Aorta (tissue), 5 donors: ENCODE results near the gene VAMP4. TPM values are rescaled to one million over a fixed set of nuclear protein-coding genes. Genes with fewer than 3 reads are reported as not detected.

Source experiments
- ATAC-seq: fragments of 200-7000 bp; cut with Tn5 transposase; one replicate; pipeline ENCODE4 v1.9.1; 2022; ENCODE audit warnings: moderate library complexity; ENCODE audit not compliant: low FRiP score
- DNase-seq, 2 donors: peaks; one replicate each; pipeline ENCODE4 v3.0.0-alpha.2; 2020
- H3K27ac ChIP-seq, 2 donors: one replicate each; pipeline ENCODE4 v1.5.1; 2013; ENCODE audit warnings: low read length in 2 of 2, mild to moderate bottlenecking in 2 of 2, moderate library complexity in 2 of 2, control low read depth in 1 of 2, inconsistent platforms in 1 of 2, low read depth in 1 of 2
- H3K27me3 ChIP-seq, 2 donors: one replicate each; pipeline ENCODE4 v1.6.1; 2013; ENCODE audit warnings: control low read depth in 1 of 2, low read length in 1 of 2, mild to moderate bottlenecking in 1 of 2, moderate library complexity in 1 of 2; ENCODE audit not compliant: insufficient read depth in 2 of 2, control insufficient read depth in 1 of 2
- H3K36me3 ChIP-seq, 2 donors: one replicate each; pipeline ENCODE4 v1.6.1; 2013; ENCODE audit warnings: control low read depth in 1 of 2, low read length in 1 of 2, mild to moderate bottlenecking in 1 of 2; ENCODE audit not compliant: insufficient read depth in 2 of 2, control insufficient read depth in 1 of 2
- H3K4me1 ChIP-seq, 2 donors: one replicate each; pipeline ENCODE4 v1.6.1; 2013; ENCODE audit warnings: low read length in 2 of 2, control low read depth in 1 of 2, mild to moderate bottlenecking in 1 of 2, moderate library complexity in 1 of 2; ENCODE audit not compliant: insufficient read depth in 2 of 2, control insufficient read depth in 1 of 2
- H3K4me3 ChIP-seq, 2 donors: one replicate each; pipeline ENCODE4 v1.5.1; 2013; ENCODE audit warnings: low read length in 2 of 2, control low read depth in 1 of 2, mild to moderate bottlenecking in 1 of 2
- H3K9me3 ChIP-seq: one replicate; pipeline ENCODE4 v1.6.1; 2013; ENCODE audit warnings: mild to moderate bottlenecking, low read length; ENCODE audit not compliant: control insufficient read depth
- WGBS, 2 donors: extraction: QIAGEN DNeasy Blood & Tissue Kit; methylation state at CpG; one replicate each; pipeline ENCODE4 v1.1.7; 2013; 5-methylcytosine and 5-hydroxymethylcytosine counted together
- intact Hi-C, 2 donors: fragments of 100-400 bp; cut with DNase I; formaldehyde crosslinking; loops; one replicate each; pipeline versions ENCODE4 v1.14.2 to v1.15.0; 2022
- polyA plus RNA-seq, 2 donors: library from polyadenylated mRNA; stranded (reverse); fragments of 200-250 nt; gene quantifications; one replicate each; pipeline ENCODE4 v1.2.3, GENCODE V29; 2013
- total RNA-seq, 2 donors: library from RNA; stranded (reverse); fragmentation: NEBNext Ultra II Directional; extraction: Animal tissue kit (Norgen Biotek cat#: 25700); gene quantifications; one replicate each; pipeline ENCODE4 v1.2.1, GENCODE V29; 2021
- donor health status: healthy with polysubstance abuse.
- donor health status: Bipolar disorder and iron deficiency.
- donor health status: DM: no; HTN: no; CAD: no.
- donor health status: DM: no; HTN: no; CAD: no.
- donor health status: DM: yes; HTN: yes; CAD: no.

The VAMP4 gene
- total and polyA plus RNA-seq, 4 donors, result 22.4 to 28.7 (median 25.5) TPM

DNA sequence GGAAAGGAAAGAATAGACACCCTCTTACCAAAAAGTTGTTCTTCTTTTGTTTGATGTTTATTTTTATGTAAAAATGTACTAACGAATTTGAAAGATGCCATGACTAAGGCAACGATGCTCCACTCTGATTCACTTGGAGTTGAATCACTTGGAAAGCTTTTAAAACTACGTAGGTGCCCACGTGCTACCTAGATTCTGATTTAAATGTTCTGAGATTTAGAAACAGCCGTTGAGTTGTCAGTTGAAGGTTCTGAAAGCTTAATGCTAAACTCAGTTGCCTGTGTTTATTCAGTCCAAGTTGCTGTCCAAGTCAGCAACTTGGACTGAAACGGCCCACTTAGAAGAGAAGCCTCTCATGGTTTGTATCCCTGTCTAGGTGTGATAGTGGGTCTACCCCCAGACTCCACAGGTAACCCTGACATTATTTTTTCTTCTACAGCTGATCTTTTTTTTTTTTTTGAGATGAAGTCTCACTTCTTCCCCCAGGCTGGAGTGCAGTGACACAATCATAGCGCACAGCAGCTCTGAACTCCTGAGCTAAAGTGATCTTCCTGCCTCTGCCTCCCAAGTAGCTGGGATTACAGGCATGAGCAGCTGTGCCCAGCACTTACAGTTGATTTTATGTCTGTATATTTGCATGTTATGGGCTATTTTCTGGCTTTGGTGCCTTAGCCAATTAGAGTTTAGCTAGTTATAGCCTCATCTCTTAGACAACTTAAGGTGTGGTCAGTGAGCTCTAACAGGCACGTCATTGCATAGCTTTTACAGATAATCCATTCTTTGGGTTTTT lies 1.4 kb upstream of the VAMP4 start:
- H3K4me1 ChIP-seq, result peaks cover 0 to 7% of the 10 kb centered on the region in 2 donors
- intact Hi-C loops, result loop anchor here in 1 of 2 donors (2.0 kb wide), 1 partner anchor 38 kb away; the partner anchor contains the start of gene METTL13
- peak overlapping the region; percentile 71 to 93 for H3K4me3 ChIP-seq
- no peaks in the 10 kb centered on the region for H3K9me3 ChIP-seq
- H3K27me3 ChIP-seq, result no peaks in the 10 kb centered on the region
- 15 to 18% methylated on average over 8 of the region's 8 CpGs for WGBS, 2 donors
- H3K36me3 ChIP-seq, result no peaks in the 10 kb centered on the region
- DNase-seq (no peak), ATAC-seq (peak; percentile 50)
- H3K27ac ChIP-seq, result peak overlapping the region; percentile 96 to 97

DNA sequence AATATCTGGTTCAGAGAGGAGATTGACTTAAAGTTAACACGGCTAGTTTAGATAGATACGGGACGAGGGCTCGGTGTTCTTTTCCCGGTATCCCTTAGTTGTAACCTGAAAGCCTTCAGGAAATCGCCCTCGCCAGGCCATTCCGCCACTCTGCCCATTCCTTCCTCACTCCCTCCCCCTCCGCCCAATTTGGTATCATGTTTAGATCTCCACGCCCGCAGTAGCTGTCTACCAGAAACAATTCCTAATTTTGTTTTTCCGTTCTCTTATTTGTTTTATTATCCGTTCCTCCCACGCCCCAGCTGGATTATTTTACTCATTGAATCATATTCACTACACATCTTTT lies 685 bp upstream of the VAMP4 start:
- H3K4me3 ChIP-seq, result peak overlapping the region; percentile 71 to 93
- ATAC-seq, result peak; percentile 81
- H3K27ac ChIP-seq, result peak overlapping the region; percentile 65 to 94
- intact Hi-C loops, result loop anchor here in 1 of 2 donors (2.0 kb wide), 1 partner anchor 38 kb away; the partner anchor contains the start of gene METTL13
- WGBS, 2 donors, result 0% methylated on average over 14 of the region's 14 CpGs
- peaks cover 0 to 7% of the 10 kb centered on the region in 2 donors for H3K4me1 ChIP-seq
- no peaks in the 10 kb centered on the region for H3K36me3 ChIP-seq
- no peaks in the 10 kb centered on the region for H3K27me3 ChIP-seq
- no peaks in the 10 kb centered on the region for H3K9me3 ChIP-seq
- DNase-seq, result peak; percentile 68 to 81

DNA sequence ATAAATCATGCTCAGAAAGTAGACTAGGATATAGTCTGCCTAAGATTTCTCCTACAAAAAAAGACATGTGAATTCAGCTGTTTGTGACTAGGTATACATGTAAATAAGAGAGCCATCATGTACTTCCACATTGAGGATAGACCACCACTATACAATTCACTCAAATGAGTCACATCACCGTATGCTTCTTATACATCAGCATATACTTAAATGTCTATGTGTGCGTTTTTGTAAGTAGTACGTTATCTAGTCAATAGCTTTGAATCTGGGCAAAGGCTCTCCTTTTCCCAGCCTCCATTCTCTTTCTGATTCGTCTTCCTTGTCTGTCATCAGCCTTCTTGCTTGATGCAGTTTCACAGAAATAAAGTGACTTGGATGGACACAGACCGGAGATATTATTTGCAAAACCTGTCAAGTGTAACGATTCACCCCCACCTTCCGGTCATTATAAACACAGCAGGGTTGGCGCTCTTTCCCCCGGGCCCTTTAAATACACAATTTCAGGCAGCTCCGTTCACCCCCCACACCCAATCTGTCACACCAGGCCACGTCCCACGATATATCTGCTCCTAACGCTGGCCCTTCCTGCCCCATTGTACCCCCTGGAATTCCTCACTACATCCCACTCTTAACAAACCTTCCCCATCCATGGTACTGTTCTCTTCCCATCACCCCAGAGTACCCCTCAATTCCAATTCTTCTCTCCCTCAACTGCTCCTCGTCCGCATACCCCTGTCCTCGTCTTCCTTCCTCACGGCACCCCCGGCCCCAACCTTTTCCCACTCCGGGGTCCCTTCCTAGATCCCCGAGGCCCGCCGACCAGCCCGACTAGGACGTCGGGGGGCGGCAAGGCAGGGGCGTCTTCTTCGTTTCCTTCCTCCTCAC lies 636 bp downstream of the VAMP4 start:
- Histone ChIP-seq H3K9me3 (no peaks in the 10 kb centered on the region), H3K4me1 (peaks cover 0 to 7% of the 10 kb centered on the region in 2 donors), H3K27ac (peak overlapping the region; percentile 43 to 94), H3K36me3 (peaks cover 0 to 1% of the 10 kb centered on the region in 2 donors), H3K4me3 (peak overlapping the region; percentile 91 to 93), H3K27me3 (no peaks in the 10 kb centered on the region)
- intact Hi-C loops, result loop anchor here in 1 of 2 donors (2.0 kb wide), 1 partner anchor 40 kb away; the partner anchor contains the start of gene METTL13
- ATAC-seq, result peak; percentile 63
- DNase-seq, result peak in 1 of 2 donors; percentile 57
- 0 to 1% methylated on average over 28 of the region's 28 CpGs for WGBS, 2 donors

DNA sequence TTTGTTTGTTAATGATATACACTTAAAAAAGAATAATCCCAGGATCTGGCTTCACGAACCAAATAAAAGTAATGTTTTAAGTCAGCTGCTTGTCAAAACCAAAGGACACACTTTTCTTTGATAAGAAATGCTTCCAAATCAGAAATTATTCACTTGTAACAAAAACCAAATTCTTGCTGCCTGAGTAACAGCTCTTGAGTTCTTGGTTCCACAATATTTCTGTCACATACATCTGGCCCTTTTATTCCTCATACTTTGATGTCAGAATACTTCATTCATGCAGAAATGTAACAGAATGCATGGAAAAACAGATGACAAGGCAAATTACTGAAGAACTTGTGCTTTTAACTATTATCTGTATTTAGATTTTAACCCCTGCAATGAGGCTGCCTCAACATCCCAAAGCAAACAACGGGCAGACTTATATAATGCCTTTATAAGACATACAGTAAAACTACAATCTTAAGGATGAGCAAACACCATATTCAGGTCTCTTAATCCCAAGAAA lies 1.5 kb downstream of the VAMP4 start:
- no peak for ATAC-seq
- no peaks in the 10 kb centered on the region for H3K27me3 ChIP-seq
- H3K4me3 ChIP-seq, result peak overlapping the region; percentile 91 to 93
- H3K9me3 ChIP-seq, result no peaks in the 10 kb centered on the region
- intact Hi-C loops, result loop anchor here in 1 of 2 donors (2.0 kb wide), 1 partner anchor 40 kb away; the partner anchor contains the start of gene METTL13
- no peak overlapping the region for H3K27ac ChIP-seq
- DNase-seq, result no peak
- H3K4me1 ChIP-seq, result peaks cover 0 to 7% of the 10 kb centered on the region in 2 donors
- H3K36me3 ChIP-seq, result peaks cover 0 to 1% of the 10 kb centered on the region in 2 donors
- WGBS, 2 donors, result 31 to 38% methylated on average over 2 of the region's 2 CpGs

DNA sequence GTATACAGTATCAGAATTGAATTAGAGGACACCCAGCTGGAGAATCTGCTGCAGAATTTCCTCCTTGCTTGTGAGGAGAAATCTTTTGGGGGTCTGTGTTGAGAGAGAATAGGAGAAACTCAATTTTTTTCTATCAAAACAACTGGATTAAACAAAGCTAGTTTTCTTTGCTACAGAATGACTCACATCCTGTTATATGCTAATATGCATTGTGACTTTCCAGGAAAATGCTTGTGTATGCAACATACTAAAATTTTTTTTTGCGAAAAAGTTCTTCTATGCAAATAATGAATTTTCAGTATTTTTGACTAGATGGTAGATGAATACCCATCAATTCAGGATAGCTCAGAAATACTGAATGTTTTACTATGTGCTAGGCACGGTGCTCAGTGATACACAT lies 2.2 kb downstream of the VAMP4 start:
- intact Hi-C loops, result loop anchor here in 1 of 2 donors (2.0 kb wide), 1 partner anchor 41 kb away; the partner anchor contains the start of gene METTL13
- 78 to 82% methylated on average over 2 of the region's 2 CpGs for WGBS, 2 donors

DNA sequence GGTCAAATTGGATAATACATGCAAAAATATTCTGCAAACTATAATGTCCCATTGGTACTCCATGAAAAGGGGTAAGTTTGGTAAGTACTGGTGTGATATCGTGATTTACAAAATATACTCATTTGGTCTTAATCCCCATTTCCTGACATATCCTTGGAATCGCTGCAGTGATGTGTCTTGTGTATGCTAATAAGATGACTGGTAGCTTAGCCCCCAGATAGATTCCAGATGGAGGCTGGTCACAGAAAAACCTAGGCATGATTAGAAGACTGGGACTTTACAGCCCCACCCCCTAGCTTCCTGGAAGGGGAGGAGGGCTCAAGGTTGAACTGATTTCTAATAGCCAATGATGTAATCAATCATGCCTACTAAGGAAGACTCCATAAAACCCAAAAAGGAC lies 3.0 kb downstream of the VAMP4 start:
- no peaks in the 10 kb centered on the region for H3K27me3 ChIP-seq
- H3K4me1 ChIP-seq, result peaks cover 0 to 7% of the 10 kb centered on the region in 2 donors
- 87 to 89% methylated on average over 2 of the region's 2 CpGs for WGBS, 2 donors
- no peak for ATAC-seq
- H3K4me3 ChIP-seq, result no peak overlapping the region
- H3K9me3 ChIP-seq, result no peaks in the 10 kb centered on the region
- intact Hi-C loops, result no loop called here
- H3K27ac ChIP-seq, result no peak overlapping the region
- H3K36me3 ChIP-seq, result peaks cover 0 to 1% of the 10 kb centered on the region in 2 donors
- no peak for DNase-seq

More for the DNA sequence above, 2.2 kb downstream of the VAMP4 start:
- ATAC-seq (no peak), DNase-seq (no peak)
- no peaks in the 10 kb centered on the region for H3K9me3 ChIP-seq
- H3K27me3 ChIP-seq, result no peaks in the 10 kb centered on the region
- H3K27ac ChIP-seq, result peak overlapping the region in 1 of 2 donors; percentile 36
- peaks cover 0 to 1% of the 10 kb centered on the region in 2 donors for H3K36me3 ChIP-seq
- H3K4me1 ChIP-seq, result peaks cover 0 to 7% of the 10 kb centered on the region in 2 donors
- H3K4me3 ChIP-seq, result no peak overlapping the region

DNA sequence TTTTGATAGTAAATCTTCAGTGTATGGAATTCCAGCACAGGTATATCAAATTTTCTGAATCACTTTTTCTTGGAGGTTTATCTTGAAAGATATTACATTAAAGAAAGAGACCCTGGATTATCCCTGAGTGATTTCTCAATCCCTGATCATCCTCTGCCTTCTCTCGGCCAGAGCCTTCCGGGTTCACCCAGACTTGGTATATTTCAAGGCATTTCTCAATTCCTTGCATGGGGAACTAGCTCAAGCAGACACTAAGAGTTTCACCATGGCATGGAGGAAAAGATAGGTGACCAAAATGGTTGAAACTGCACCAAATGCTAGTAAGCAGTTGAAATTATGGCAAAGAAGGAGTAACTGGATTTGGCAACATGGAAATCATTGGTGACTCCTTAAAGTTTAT lies 5.7 kb downstream of the VAMP4 start:
- WGBS, 2 donors, result 97% methylated on average over 2 of the region's 2 CpGs
- Histone ChIP-seq H3K4me3 (no peak overlapping the region), H3K36me3 (peaks cover 0 to 1% of the 10 kb centered on the region in 2 donors), H3K9me3 (no peaks in the 10 kb centered on the region), H3K27ac (no peak overlapping the region), H3K4me1 (peaks cover 0 to 7% of the 10 kb centered on the region in 2 donors), H3K27me3 (no peaks in the 10 kb centered on the region)
- no peak for ATAC-seq
- DNase-seq, result no peak
- intact Hi-C loops, result no loop called here

DNA sequence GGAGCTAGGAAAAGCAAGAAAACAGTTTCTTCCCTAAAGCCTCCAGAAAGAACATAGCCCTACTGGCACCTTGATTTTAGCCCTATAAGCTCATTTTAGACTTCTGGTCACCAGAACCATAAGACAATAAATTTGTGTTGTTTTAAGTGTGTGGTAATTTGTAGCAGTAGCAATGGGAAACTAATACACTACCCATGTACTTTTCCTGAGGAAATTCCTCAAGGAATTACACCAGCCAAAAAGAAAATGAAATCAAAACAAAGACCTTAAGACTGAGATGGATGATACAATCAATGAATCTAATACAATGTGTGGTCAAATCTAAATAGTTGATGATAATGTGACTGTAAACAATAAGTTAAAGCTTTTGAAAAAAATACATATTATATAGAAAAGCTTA lies 11.8 kb downstream of the VAMP4 start:
- no peak for DNase-seq

More for the DNA sequence above, 11.8 kb downstream of the VAMP4 start:
- no peak overlapping the region for H3K27ac ChIP-seq
- intact Hi-C loops, result no loop called here
- peaks cover 0 to 2% of the 10 kb centered on the region in 2 donors for H3K36me3 ChIP-seq
- H3K4me3 ChIP-seq, result no peak overlapping the region
- H3K4me1 ChIP-seq, result peaks cover 0 to 2% of the 10 kb centered on the region in 2 donors
- no peak for ATAC-seq
- H3K27me3 ChIP-seq, result no peaks in the 10 kb centered on the region
- no peaks in the 10 kb centered on the region for H3K9me3 ChIP-seq
